ENCODE results near the gene AUTS2. TPM values are rescaled to one million over a fixed set of nuclear protein-coding genes. Genes with fewer than 3 reads are reported as not detected.

The AUTS2 gene
- total RNA-seq, 1 experiment from 2014 or later = 2.5 TPM

DNA sequence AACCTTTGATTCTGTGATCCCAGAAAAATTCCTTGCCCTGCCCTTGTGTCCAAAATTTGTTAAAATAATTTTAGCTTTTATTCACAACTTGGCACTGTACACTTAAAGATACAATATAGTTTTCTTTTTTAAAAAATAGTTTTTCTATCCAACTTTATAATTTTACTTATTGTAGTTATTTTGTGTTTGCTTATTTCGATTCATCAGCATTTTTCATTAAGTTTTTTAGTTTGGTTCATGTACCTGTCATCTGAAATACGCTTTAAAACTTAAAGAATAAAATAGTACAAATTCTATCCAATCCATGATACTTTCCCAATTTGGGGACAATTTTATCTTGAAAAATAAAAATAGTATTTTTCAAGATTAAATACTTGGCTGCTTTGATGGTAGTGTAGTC lies 514.8 kb downstream of the AUTS2 start:
- no peak for ATAC-seq
- in situ Hi-C loops (cut with HindIII; ENCODE audit: low pct_unique_long_range_greater_than_20kb, low sequenced_read_pairs) = no loop called here
- BruUV-seq (replicated peaks) = no TSS peak

DNA sequence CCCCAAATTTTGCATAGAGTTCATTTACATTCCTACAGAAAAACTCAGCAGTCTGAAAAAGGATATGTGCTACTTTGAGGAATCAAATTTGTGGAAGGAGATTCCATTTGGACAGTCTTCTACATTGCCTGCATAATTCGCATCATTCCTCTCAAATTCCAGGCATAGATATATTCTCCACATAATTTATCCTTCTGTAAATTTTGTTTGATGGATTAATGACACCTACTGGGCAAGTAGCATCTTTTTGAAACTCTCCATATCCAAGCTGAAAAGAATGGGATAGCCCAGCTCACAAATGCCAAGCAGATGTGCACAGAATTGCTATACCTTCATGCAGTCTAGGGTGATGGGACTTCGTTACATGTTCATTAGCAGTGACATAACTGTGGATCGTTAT lies 515.3 kb downstream of the AUTS2 start:
- DNase-seq (ENCODE audit: low read depth, low spot score) = no peak
- BruUV-seq (replicated peaks) = no TSS peak
- H3K4me1 ChIP-seq (ENCODE audit: control insufficient read depth, insufficient read depth, low read length) = no peaks in the 10 kb centered on the region
- no peak overlapping the region for H3K4me3 ChIP-seq (ENCODE audit: low read depth in 2 of 2, low read length in 2 of 2)
- intact Hi-C loops (cut with micrococcal nuclease; ENCODE audit: unreplicated experiment) = no loop called here
- POLR2A ChIA-PET = no interaction called here
- H3K27ac ChIP-seq (ENCODE audit: low read length) = no peak overlapping the region
- no peaks in the 10 kb centered on the region for H3K36me3 ChIP-seq (ENCODE audit: control insufficient read depth, insufficient read depth, low read length)
- in situ Hi-C loops (cut with HindIII; ENCODE audit: low pct_unique_long_range_greater_than_20kb, low sequenced_read_pairs) = no loop called here
- no peak for ATAC-seq
- H3K27me3 ChIP-seq (ENCODE audit: control insufficient read depth, insufficient read depth, low read length) = no peaks in the 10 kb centered on the region
- TF ChIP-seq TCF7L2 (IDR thresholded peaks at IDR 0.05; ENCODE audit: low read depth, low read length) (no peak), SIN3A (IDR thresholded peaks at IDR 0.05; ENCODE audit: borderline replicate concordance, insufficient read depth, low read depth, low read length) (no peak), POLR2AphosphoS5 (IDR thresholded peaks at IDR 0.05; ENCODE audit: low read depth, low read length) (no peak)
- TF ChIP-seq, protein P1, sequence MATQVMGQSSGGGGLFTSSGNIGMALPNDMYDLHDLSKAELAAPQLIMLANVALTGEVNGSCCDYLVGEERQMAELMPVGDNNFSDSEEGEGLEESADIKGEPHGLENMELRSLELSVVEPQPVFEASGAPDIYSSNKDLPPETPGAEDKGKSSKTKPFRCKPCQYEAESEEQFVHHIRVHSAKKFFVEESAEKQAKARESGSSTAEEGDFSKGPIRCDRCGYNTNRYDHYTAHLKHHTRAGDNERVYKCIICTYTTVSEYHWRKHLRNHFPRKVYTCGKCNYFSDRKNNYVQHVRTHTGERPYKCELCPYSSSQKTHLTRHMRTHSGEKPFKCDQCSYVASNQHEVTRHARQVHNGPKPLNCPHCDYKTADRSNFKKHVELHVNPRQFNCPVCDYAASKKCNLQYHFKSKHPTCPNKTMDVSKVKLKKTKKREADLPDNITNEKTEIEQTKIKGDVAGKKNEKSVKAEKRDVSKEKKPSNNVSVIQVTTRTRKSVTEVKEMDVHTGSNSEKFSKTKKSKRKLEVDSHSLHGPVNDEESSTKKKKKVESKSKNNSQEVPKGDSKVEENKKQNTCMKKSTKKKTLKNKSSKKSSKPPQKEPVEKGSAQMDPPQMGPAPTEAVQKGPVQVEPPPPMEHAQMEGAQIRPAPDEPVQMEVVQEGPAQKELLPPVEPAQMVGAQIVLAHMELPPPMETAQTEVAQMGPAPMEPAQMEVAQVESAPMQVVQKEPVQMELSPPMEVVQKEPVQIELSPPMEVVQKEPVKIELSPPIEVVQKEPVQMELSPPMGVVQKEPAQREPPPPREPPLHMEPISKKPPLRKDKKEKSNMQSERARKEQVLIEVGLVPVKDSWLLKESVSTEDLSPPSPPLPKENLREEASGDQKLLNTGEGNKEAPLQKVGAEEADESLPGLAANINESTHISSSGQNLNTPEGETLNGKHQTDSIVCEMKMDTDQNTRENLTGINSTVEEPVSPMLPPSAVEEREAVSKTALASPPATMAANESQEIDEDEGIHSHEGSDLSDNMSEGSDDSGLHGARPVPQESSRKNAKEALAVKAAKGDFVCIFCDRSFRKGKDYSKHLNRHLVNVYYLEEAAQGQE (IDR thresholded peaks at IDR 0.05; ENCODE audit: insufficient read depth in 1 of 2, low read depth in 2 of 2, low read length in 1 of 2) = no peak
- TF ChIP-seq, protein P2, sequence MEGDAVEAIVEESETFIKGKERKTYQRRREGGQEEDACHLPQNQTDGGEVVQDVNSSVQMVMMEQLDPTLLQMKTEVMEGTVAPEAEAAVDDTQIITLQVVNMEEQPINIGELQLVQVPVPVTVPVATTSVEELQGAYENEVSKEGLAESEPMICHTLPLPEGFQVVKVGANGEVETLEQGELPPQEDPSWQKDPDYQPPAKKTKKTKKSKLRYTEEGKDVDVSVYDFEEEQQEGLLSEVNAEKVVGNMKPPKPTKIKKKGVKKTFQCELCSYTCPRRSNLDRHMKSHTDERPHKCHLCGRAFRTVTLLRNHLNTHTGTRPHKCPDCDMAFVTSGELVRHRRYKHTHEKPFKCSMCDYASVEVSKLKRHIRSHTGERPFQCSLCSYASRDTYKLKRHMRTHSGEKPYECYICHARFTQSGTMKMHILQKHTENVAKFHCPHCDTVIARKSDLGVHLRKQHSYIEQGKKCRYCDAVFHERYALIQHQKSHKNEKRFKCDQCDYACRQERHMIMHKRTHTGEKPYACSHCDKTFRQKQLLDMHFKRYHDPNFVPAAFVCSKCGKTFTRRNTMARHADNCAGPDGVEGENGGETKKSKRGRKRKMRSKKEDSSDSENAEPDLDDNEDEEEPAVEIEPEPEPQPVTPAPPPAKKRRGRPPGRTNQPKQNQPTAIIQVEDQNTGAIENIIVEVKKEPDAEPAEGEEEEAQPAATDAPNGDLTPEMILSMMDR (IDR thresholded peaks at IDR 0.05) = no peak
- CTCF ChIA-PET = no interaction called here
- no peaks in the 10 kb centered on the region for H3K9me3 ChIP-seq (ENCODE audit: control insufficient read depth, insufficient read depth, low read depth, low read length)

More for the DNA sequence above, 514.8 kb downstream of the AUTS2 start:
- Histone ChIP-seq H3K9me3 (ENCODE audit: control insufficient read depth, insufficient read depth, low read depth, low read length) (no peaks in the 10 kb centered on the region), H3K36me3 (ENCODE audit: control insufficient read depth, insufficient read depth, low read length) (no peaks in the 10 kb centered on the region), H3K27ac (ENCODE audit: low read length) (no peak overlapping the region), H3K4me1 (ENCODE audit: control insufficient read depth, insufficient read depth, low read length) (no peaks in the 10 kb centered on the region), H3K4me3 (ENCODE audit: low read depth in 2 of 2, low read length in 2 of 2) (no peak overlapping the region), H3K27me3 (ENCODE audit: control insufficient read depth, insufficient read depth, low read length) (no peaks in the 10 kb centered on the region)
- TF ChIP-seq, protein P2 (IDR thresholded peaks at IDR 0.05) = no peak
- no peak for TF ChIP-seq SIN3A (IDR thresholded peaks at IDR 0.05; ENCODE audit: borderline replicate concordance, insufficient read depth, low read depth, low read length)
- no peak for TF ChIP-seq TCF7L2 (IDR thresholded peaks at IDR 0.05; ENCODE audit: low read depth, low read length)
- TF ChIP-seq, protein P1 (IDR thresholded peaks at IDR 0.05; ENCODE audit: insufficient read depth in 1 of 2, low read depth in 2 of 2, low read length in 1 of 2) = no peak
- TF ChIP-seq POLR2AphosphoS5 (IDR thresholded peaks at IDR 0.05; ENCODE audit: low read depth, low read length) = no peak
- ChIA-PET CTCF (no interaction called here), POLR2A (no interaction called here)
- DNase-seq (ENCODE audit: low read depth, low spot score) = no peak
- intact Hi-C loops (cut with micrococcal nuclease; ENCODE audit: unreplicated experiment) = no loop called here

Data from Panc1 (cell line).